NK-92 (cell line): ENCODE results near the gene BASP1.

Experiments used
- DNase-seq: peaks from one replicate; lab custom pipeline; 2025; ENCODE audit not compliant: unreplicated experiment; lab: John Stamatoyannopoulos, UW

Gene BASP1

GRCh38 chr5:17217493-17218352 is at the start of gene BASP1:
Gene BASP1 (plus strand): TSS chr5:17217631. CDS start chr5:17275217, 57,586 bp downstream.
- no peak for DNase-seq

GRCh38 chr5:17169507-17169906 is 47.9 kb upstream of the BASP1 start:
- no peak for DNase-seq

GRCh38 chr5:17172791-17173190 is 44.6 kb upstream of the BASP1 start:
- DNase-seq = no peak

GRCh38 chr5:17174965-17175364 is 42.5 kb upstream of the BASP1 start:
- no peak for DNase-seq

- DNase-seq = no peak
Observed at GRCh38 chr5:17177501-17178372, 39.7 kb upstream of the BASP1 start.

GRCh38 chr5:17178373-17178675 is 39.1 kb upstream of the BASP1 start:
- DNase-seq = no peak

- no peak for DNase-seq
Observed at GRCh38 chr5:17180330-17180843, 37.0 kb upstream of the BASP1 start.

GRCh38 chr5:17180864-17181723 is 36.3 kb upstream of the BASP1 start:
- DNase-seq = no peak

GRCh38 chr5:17182494-17182893 is 34.9 kb upstream of the BASP1 start:
- DNase-seq = no peak

GRCh38 chr5:17182981-17183380 is 34.5 kb upstream of the BASP1 start:
- DNase-seq = no peak

- no peak for DNase-seq
Observed at GRCh38 chr5:17183831-17184230, 33.6 kb upstream of the BASP1 start.

GRCh38 chr5:17184588-17184987 is 32.8 kb upstream of the BASP1 start:
- no peak for DNase-seq

- no peak for DNase-seq
Observed at GRCh38 chr5:17185349-17185748, 32.1 kb upstream of the BASP1 start.

GRCh38 chr5:17185773-17186172 is 31.7 kb upstream of the BASP1 start:
- DNase-seq = no peak

GRCh38 chr5:17186256-17186655 is 31.2 kb upstream of the BASP1 start:
- no peak for DNase-seq

- no peak for DNase-seq
Observed at GRCh38 chr5:17187011-17187785, 30.2 kb upstream of the BASP1 start.

- DNase-seq = no peak
Observed at GRCh38 chr5:17187786-17188170, 29.7 kb upstream of the BASP1 start.

GRCh38 chr5:17189381-17190036 is 27.9 kb upstream of the BASP1 start:
- no peak for DNase-seq

GRCh38 chr5:17190242-17190778 is 27.1 kb upstream of the BASP1 start:
- DNase-seq = no peak
